CD4-positive, alpha-beta T cell treated with Interleukin-12 subunit alpha and Interleukin-12 subunit beta, for 1 hour (primary cell): ENCODE results near the gene VIM.

Source experiments
- DNase-seq: peaks from one replicate; pipeline ENCODE4 v3.0.0-alpha.2; 2020

The VIM gene

DNA sequence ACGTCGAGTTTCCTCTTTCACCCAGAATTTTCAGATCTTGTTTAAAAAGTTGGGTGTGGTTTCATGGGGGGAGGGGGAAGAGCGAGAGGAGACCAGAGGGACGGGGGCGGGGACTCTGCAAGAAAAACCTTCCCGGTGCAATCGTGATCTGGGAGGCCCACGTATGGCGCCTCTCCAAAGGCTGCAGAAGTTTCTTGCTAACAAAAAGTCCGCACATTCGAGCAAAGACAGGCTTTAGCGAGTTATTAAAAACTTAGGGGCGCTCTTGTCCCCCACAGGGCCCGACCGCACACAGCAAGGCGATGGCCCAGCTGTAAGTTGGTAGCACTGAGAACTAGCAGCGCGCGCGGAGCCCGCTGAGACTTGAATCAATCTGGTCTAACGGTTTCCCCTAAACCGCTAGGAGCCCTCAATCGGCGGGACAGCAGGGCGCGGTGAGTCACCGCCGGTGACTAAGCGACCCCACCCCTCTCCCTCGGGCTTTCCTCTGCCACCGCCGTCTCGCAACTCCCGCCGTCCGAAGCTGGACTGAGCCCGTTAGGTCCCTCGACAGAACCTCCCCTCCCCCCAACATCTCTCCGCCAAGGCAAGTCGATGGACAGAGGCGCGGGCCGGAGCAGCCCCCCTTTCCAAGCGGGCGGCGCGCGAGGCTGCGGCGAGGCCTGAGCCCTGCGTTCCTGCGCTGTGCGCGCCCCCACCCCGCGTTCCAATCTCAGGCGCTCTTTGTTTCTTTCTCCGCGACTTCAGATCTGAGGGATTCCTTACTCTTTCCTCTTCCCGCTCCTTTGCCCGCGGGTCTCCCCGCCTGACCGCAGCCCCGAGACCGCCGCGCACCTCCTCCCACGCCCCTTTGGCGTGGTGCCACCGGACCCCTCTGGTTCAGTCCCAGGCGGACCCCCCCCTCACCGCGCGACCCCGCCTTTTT lies at the start of gene VIM:
Gene VIM (plus strand): TSS at position 151 of the 925 bp plus-strand sequence. CDS start 1,182 bp downstream, outside the sequence.
- DNase-seq, result peak; percentile 88

DNA sequence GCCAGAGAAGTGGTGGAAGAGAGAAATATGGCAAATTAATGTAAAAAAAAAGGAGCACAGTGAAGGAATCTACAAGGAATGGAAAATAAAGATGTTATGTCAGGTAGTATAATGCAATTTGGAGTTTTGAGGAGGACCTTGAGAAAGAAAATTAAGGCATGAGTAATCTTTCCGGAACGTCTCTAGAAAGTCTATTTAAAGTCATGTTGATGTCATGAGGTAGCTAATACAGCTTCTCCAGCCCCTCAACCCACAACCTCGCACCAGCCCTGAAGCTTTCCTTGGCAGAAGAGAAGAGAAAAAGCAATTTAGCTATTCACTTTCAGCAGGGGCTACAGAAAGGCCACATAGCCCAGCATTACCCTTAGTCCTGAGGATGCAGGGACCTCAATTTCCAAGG lies 49.0 kb upstream of the VIM start:
- DNase-seq, result no peak

DNA sequence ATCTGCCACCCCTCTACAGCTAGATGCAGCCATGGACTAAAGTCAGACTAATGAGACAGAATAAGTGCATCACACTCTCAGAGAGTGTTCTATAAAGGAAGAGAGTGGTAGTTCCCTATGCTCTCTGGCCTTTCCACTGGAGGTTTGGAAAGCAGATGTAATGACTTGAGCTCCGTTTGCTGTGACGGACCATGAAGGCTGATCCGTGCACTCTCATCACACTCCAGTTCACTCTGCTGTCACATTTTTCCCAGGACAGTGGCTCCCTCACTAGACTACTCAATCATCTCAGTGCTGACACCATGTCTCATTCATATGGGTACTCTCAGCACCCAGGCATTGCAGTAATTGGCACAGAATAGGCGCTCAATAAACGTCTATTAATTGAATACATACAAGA lies 46.9 kb upstream of the VIM start:
- DNase-seq, result no peak

DNA sequence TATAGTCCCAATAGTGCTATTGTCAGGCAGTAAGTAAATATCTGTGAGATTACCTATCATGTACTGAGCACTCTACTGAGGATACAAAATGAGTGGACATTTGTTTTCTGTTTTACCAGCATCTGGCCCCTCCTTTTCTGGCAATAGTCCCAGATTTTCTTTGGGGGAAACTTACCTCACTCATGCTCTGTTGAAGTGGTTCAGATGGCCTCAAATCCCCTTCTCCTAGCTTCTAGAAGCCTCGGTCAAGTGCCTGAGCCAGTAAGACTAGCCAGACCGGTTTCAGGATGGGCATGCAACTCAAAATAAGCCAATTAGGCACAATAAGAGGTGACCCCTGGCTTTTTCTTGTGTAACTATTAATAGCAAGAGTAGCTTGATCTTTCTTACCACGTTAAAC lies 46.3 kb upstream of the VIM start:
- DNase-seq, result no peak

DNA sequence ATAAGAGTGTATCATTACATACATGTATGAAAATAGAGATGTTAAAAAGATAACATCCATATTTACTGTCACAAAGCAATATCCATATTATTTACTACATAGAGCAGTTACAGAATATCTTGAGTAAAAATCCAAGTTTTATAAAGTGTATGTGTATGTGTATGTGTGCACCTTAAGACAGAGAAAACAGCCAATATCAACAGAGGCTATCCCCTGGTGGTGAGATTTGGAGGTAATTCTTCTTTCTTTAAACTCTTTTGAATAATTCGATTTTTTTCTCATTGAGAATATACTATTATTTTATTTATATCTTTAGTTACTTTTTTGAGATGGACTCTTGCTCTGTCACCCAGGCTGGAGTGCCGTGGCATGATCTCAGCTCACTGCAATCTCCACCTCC lies 44.9 kb upstream of the VIM start:
- no peak for DNase-seq

DNA sequence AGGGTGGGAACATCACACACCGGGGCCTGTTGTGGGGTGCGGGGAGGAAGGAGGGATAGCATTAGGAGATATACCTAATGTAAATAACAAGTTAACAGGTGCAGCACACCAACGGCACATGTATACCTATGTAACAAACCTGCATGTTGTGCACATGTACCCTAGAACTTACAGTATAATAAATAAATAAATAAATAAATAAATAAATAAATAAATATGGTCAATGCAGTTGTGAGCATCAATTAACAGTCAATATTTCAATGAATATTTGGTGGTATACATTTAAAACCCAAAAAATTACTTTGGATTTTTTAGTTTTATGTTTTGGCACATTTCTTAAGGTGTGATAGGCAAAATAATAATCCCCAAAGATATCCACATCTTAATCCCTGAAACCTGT lies 42.2 kb upstream of the VIM start:
- DNase-seq, result no peak

DNA sequence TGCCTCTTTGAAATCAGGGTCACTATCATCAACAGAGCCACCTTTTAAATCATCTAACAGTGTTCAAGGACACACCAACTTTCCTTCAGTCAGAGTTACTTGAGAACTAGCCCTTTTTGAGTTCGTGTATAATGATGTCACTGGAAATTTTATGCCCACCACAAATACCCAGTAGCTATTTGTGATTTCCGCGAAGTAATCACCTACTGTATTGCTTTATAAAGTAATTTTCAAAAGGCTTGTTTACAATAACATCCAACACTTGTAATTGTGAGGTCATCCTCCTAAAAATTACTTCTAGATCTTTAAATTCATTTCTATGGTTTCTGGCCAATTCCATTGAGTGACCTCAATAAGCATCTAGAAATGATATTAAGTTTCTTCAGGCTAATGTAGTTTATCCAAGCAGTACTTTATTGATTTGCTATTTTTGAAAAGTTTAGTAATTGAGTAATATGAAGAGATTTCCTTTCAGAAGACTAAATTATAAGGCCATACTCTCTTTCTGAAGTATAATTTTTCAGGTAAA lies 39.3 kb upstream of the VIM start:
- no peak for DNase-seq

DNA sequence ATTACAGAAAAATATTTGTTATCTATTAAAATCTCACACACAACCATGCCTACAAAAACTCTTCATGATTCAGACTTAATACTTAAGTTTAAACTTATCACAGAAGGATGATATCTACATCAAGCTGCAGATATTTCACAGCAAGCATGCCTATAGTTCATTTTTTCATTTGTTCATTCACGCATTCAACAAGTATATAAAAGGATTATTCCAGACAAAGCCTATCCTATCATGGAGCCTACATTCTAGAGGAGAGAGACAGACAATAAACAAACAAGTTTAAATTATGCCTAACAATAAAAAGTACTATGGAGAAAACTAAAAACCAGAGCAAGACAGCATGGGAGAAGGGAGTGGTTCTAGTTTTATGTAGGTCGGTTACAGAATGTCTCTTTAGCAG lies 37.4 kb upstream of the VIM start:
- DNase-seq, result no peak

DNA sequence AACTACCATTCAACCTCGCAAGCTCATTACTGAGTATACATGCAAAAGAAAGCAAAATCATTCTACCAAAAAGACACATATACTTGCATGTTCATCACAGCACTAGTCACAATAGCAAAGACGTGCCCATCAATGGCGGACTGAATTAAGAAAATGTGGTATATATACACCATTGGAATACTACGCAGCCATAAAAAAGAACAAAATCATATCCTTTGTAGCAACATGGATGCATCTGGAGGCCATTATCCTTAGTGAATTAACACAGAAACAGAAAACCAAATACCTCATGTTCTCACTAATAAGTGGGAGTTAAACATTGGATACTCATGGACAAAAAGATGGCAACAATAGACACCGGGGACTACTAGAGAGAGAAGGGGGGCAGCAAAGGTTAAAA lies 33.0 kb upstream of the VIM start:
- no peak for DNase-seq

DNA sequence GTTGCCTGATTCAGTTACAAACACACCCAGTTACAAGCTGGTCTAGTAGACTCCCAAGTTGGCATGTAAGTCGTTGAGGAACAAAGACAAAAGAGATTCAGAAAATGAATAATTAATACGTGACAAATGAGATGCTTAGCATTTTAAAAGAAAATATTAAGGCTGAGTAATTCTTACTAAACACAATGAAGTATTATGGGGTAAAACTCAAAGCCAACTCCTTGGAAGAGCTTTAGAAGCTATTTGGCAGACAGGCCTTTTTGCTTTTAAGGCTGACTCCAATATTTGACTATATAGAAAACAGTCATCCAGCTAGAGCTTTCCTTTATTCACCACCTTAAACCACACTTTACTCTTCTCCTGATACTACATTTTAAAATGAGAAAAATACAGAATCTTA lies 32.0 kb upstream of the VIM start:
- DNase-seq, result no peak

DNA sequence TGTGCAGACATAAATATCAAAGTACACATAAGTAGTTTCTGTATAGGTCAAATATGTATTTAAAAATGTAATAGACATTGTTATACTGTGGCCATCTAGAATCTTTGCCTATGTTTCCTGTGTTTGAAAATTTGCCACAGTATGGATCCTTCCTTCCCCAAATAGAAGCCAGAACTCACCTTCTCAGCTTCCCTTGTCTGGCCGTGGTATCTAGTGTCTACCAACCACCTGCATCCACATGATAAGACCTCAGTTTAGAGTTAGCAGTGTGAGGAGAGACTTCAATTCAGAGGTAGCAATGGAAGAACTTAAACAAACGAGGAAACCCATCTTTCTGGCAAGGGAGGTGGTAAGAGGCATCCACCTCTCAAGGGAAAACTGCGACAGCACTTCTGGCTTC lies 31.5 kb upstream of the VIM start:
- DNase-seq, result no peak

DNA sequence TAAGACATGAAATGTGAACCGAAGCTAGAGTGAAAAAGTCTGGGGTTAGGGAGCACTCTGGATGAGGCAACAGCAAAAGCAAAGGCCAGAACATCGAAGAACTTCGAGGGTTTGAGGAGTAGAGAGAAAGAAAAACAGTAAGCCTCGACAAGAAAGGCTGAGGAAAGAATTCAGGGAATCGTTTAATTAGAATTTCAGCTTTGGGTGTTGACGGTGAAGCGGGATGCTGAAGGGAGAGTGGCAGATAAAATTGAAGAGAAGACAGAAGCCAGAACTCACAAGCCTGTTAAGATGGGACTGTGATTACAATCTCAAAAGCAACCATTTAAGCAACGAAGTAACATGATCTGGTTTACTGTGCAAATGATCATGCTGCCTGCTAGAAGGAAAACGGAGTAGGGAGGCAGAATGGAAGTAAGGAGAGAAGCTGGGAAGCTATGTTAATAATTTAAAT lies 28.7 kb upstream of the VIM start:
- no peak for DNase-seq

DNA sequence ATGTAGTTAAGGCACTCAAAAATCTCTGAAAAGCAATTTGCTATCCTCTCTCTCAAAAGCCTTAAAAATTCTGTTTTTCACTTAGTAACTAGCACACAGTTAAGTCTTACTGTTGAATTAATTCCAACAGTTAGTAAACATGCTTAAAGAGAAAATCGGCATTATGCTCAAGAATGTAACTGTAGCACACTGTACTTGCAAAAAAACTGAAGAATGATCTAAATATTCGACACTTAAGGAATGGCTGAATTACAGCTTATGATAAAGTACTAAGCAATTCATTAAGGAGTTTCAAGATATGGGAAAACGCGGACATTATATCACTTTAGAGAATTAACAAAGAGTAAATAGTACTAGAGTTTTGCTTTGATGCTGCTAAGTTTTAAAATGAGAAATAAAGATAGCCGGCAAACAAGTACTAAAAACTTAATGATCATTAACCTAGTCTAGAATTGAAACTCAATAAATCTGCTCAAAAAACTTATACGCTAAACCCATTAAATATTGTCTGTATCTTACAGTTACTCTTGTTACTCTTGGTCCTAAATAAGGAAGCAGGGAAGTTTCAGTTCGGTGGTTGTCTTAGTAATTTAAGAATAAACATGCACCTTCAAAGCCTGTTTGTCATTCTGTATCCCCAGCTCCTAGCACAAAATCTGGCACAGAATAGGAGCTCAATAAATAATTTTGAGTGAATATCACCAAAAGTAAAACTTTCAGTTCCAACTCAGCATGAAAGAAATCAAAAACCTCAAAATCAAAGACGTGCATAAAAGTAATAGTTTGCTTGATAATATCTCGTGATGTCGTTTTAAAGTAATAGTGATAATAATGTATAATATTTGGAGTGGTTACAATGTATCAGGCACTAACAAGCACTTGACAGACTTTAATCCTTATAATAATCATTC lies 27.8 kb upstream of the VIM start:
- DNase-seq, result peak; percentile 30

DNA sequence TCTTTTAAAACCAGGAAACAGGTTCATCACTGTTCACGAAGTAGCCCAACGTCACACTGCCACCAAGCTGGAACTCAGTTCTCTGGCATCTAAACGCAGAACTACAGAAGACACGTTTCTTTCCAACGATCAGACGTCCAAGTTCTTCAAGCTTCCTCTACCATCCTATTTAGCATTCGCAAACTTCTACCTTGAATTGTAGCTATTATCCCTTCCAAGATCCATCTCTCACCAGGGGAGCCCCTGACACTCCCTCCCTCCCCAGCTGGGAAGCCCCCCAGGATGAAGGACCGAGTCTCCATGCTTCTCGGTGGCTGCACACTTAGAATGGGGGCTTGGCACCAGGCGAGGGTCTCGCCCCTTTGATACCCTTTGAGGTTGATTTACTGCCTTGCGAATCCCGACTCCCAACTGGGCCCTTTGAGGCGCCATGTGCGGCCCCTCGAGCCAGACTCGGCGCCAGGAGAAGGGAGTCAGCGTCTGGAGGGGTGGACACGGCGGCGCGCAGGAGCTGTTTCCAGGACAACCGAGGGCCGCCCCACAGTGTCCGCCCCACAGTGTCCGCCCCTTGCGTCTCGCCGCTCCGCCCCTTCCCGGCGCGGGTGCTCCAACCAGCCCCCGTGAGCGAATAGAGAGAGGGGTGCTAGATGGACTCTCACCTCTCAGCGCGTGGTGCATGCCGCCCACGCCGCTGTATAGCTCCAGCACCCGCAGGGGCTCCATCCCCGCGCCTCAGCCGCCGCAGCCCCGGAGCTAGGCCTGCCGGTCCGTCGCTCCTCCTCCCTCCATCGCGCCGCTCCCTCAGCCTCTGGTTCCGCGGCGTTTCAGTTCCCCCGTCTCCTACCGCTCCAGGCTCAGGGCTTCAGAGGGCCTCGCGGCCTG lies 26.9 kb upstream of the VIM start, which contains the start of gene TRDMT1:
Gene TRDMT1 (minus strand): TSS at position 761 of the 882 bp plus-strand sequence. CDS start 38 bp downstream, at position 723.
- peak; percentile 83 for DNase-seq

DNA sequence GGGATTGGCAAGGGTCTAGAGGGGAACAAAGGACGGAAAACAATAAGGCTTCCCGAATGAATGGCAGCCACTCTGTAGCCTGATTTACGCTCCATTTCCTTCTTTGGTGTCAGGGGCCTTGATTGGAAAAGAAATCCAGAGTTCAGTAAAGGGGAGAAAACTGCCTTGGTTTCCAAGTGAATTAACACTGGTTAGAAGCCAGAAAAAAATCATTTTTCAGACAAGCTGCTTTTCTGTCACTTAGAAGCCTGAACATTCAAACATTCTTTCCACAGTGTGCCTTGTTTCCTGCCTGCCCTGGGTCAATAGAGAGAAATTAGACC lies 26.3 kb upstream of the VIM start:
- DNase-seq, result no peak

DNA sequence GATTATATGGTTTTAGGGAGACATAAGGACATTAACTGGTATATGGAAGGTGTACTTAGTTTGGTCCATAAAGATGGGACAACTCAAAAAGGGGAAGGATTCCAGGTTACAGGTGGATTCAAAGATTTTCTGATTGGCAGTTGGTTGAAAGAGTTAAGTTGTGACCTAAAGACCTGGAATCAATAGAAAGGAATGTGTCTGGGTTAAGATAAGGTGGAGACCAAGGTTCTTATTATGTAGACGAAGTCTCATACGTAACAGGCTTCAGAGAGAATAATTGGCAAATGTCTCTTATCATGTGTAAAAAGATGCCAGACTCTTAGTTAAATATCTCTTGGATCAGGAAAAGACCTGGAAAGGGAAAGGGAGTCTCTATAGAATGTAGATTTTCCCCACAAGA lies 25.5 kb upstream of the VIM start:
- no peak for DNase-seq

DNA sequence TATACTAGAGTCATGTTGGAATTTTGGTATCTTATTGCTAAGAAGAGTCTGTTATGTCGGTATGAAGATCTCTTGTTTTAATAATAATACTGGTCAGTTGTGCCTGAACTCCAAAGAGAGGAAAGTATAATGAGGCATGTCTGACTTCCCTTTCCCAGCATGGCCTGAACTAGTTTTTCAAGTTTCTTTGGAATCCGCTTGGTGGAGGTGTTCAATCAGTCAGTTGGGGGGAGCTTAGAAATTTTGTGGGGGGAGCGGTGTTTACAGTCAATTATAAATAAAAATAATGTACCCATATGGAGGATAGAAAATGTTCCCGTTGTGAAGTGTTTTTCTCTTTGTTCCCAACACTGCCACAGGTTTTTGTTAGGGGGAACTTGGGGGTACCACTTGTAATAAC lies 25.0 kb upstream of the VIM start:
- no peak for DNase-seq

DNA sequence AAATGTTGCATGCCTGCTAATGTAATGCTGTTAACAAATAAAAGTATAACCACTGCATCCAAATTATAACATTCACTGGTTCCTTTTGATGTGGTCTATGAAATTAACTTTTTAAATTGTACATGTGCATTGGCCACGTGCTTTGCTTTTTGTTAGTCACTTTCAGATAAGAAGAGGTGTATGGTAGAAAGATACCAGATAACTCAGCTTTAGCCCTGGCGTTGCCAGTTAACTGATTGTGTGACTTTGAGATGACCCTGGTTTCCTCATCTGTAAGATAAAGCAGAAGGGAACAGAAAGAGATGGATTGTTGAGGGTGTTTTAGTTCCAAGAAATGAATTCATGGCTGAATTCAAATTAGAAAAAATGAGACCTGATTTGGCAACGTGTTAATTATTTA lies 24.6 kb upstream of the VIM start:
- no peak for DNase-seq

DNA sequence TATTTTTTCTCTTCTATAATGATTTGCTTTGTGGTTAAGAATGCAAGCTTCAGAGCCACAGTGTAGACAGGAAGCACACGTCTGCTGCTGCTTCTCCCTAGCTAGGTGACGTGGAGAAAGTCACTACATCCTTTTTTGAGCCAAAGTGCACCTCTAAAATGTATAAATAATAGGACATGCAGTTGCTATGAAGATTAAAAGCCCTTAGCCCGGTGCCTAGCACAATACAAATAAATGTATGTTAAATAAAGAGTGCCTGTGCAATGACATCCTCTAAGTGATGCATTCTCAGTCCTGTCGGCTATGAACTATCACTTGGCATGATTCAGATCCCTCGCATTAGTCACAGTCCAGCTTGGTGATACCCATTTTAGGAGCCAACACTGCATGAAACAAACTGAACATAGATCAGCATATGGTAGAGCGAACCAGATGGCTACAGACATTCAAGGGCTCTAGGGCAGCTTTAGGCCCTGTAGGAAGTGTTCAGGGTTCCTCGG lies 21.8 kb upstream of the VIM start:
- DNase-seq, result peak; percentile 81

DNA sequence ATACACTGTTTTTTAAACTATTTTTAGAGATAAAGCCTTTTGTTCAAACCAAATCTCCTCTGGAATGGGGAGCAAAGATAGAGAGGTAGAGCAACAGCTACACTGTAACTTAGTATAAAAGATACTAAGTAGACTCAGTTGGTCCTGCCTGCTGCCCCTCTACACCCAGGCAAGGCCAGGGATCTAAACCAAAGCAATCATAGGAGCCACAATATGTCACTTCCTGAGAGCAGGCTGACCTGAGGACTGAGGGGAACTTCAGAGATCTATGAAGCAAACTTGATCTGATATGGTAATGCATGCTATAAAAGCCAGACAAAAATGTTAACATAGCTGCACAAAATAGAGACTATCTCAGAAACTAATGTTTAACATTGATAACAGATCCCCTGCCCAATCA lies 19.6 kb upstream of the VIM start:
- DNase-seq, result no peak

DNA sequence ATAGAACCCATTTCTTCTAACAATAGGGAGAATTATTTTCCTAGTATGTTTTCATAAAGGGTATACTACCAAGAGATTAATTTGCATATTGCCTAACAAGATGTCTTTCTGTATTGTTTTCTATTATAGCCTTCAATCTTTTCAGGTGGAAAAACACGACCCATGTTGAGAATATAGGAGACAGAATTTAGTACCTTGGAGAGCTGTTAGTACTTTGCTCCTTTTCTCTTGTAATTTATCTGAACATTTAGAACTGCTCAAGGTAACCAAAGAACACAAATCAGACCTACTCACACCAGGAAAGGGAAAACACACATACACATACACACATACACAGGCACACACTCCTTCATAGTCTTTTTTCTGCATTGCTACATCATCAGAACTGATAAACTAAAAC lies 18.7 kb upstream of the VIM start:
- no peak for DNase-seq

DNA sequence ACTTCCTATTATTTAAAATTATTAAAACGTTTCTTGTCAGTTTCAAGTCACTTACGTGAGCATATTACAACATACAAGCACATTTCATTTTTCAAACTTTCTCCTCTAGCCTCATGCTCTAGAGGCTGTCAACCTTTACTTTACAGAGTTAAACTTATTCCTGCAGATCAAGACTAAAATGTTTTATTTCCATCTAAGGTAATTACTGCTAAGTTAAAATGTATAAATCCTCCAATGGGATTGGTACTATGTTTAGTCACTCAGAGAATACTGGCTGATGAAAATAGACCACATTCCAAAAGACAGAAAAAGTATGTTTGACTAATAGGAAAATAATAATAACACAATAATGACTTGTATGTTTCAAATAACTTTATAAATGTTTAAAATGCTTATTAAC lies 18.2 kb upstream of the VIM start:
- no peak for DNase-seq
